Stimulated activated CD4-positive, alpha-beta T cell treated with anti-CD3 and anti-CD28 coated beads, Interleukin-2, amount 100 ng/mL, for 24 hours (primary cell): ENCODE results near the gene RAB1A.

Source experiments
- DNase-seq, 2 donors: peaks; one replicate each; pipeline ENCODE4 v3.0.0-alpha.2; 2020

RAB1A gene

GRCh38 chr2:65085148-65085547 is 44.8 kb downstream of the RAB1A start:
- DNase-seq = no peak

- no peak for DNase-seq
These were observed 48.6 kb downstream of the RAB1A start for GRCh38 chr2:65081232-65081685.

GRCh38 chr2:65079017-65079416 is 50.9 kb downstream of the RAB1A start:
- DNase-seq = no peak

- no peak for DNase-seq
These were observed 52.0 kb downstream of the RAB1A start for GRCh38 chr2:65077898-65078297.

- DNase-seq = no peak
These were observed 53.6 kb downstream of the RAB1A start for GRCh38 chr2:65076345-65076710.

- no peak for DNase-seq
These were observed 54.1 kb downstream of the RAB1A start for GRCh38 chr2:65075605-65076344.

- no peak for DNase-seq
These were observed 54.7 kb downstream of the RAB1A start for GRCh38 chr2:65075176-65075575.

- DNase-seq = no peak
These were observed 55.9 kb downstream of the RAB1A start for GRCh38 chr2:65073879-65074565.

- DNase-seq = no peak
These were observed 57.5 kb downstream of the RAB1A start for GRCh38 chr2:65072181-65072970.

GRCh38 chr2:65071499-65072180 is 58.3 kb downstream of the RAB1A start:
- no peak for DNase-seq

GRCh38 chr2:65070856-65071255 is 59.0 kb downstream of the RAB1A start:
- no peak for DNase-seq

- no peak for DNase-seq
These were observed 59.6 kb downstream of the RAB1A start for GRCh38 chr2:65070172-65070830.

- no peak for DNase-seq
These were observed 60.5 kb downstream of the RAB1A start for GRCh38 chr2:65069439-65069824.

GRCh38 chr2:65067806-65068553 is 61.9 kb downstream of the RAB1A start:
- no peak for DNase-seq

GRCh38 chr2:65064728-65065552 is 65.0 kb downstream of the RAB1A start:
- DNase-seq = peak in 1 of 2 donors; percentile 49

GRCh38 chr2:65062843-65063825 is 66.8 kb downstream of the RAB1A start:
- no peak for DNase-seq

GRCh38 chr2:65061910-65062339 is 68.0 kb downstream of the RAB1A start:
- no peak for DNase-seq

GRCh38 chr2:65061146-65061909 is 68.6 kb downstream of the RAB1A start:
- no peak for DNase-seq

GRCh38 chr2:65059071-65059470 is 70.8 kb downstream of the RAB1A start:
- DNase-seq = no peak
